ENCODE results near the gene EID3.

Gene EID3

DNA sequence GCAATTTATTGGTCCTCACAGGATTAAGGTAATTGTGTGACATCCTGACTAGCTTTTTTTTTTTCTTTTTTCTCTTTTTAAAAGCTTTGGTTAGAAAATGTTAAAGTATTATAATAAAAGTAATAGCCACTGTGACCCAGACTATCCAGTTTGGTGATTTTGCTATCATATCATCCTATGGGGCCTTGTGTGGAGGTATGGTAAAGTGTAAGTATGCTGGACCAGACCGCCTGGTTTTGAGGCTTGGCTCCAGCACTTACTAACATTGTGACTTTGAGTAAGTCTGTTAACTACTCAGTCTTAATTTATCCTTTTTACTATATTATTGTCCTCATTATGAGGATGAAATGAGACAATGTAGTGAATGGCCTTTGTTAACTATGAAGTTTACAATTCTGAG lies 15.5 kb downstream of the EID3 start:
- Histone ChIP-seq H3K79me2 (ENCODE audit: insufficient read depth, low read length) (no peaks in the 10 kb centered on the region), H3K4me3 (ENCODE audit: low read length, poor library complexity, severe bottlenecking) (no peak overlapping the region), H3K4me2 (ENCODE audit: low read depth, low read length, poor library complexity, severe bottlenecking) (no peak overlapping the region), H4K20me1 (ENCODE audit: insufficient read depth, low read length, poor library complexity, severe bottlenecking) (peaks cover 7% of the 10 kb centered on the region), H3K9me2 (replicated peaks; ENCODE audit: low read depth, low read length) (no peaks in the 10 kb centered on the region), H2AFZ (ENCODE audit: low read length) (no peak overlapping the region), H3K9ac (ENCODE audit: low read depth, low read length, poor library complexity, severe bottlenecking) (no peak overlapping the region), H3K27me3 (ENCODE audit: insufficient read depth, low read length, poor library complexity, severe bottlenecking) (no peaks in the 10 kb centered on the region), H3F3A (ENCODE audit: low read depth) (no peaks in the 10 kb centered on the region), H3K9me3 (ENCODE audit: insufficient read depth, low read depth, low read length) (no peaks in the 10 kb centered on the region), H3K4me1 (ENCODE audit: insufficient read depth, low read length, poor library complexity, severe bottlenecking) (no peaks in the 10 kb centered on the region), H3K36me3 (ENCODE audit: insufficient read depth, low read length) (peaks cover 87% of the 10 kb centered on the region)
- TF ChIP-seq EZH2phosphoT487 (IDR thresholded peaks at IDR 0.05; ENCODE audit: borderline replicate concordance) = no peak
- TF ChIP-seq, protein P1, sequence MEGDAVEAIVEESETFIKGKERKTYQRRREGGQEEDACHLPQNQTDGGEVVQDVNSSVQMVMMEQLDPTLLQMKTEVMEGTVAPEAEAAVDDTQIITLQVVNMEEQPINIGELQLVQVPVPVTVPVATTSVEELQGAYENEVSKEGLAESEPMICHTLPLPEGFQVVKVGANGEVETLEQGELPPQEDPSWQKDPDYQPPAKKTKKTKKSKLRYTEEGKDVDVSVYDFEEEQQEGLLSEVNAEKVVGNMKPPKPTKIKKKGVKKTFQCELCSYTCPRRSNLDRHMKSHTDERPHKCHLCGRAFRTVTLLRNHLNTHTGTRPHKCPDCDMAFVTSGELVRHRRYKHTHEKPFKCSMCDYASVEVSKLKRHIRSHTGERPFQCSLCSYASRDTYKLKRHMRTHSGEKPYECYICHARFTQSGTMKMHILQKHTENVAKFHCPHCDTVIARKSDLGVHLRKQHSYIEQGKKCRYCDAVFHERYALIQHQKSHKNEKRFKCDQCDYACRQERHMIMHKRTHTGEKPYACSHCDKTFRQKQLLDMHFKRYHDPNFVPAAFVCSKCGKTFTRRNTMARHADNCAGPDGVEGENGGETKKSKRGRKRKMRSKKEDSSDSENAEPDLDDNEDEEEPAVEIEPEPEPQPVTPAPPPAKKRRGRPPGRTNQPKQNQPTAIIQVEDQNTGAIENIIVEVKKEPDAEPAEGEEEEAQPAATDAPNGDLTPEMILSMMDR (conservative IDR thresholded peaks at IDR 0.05; ENCODE audit: low read length) = no peak

DNA sequence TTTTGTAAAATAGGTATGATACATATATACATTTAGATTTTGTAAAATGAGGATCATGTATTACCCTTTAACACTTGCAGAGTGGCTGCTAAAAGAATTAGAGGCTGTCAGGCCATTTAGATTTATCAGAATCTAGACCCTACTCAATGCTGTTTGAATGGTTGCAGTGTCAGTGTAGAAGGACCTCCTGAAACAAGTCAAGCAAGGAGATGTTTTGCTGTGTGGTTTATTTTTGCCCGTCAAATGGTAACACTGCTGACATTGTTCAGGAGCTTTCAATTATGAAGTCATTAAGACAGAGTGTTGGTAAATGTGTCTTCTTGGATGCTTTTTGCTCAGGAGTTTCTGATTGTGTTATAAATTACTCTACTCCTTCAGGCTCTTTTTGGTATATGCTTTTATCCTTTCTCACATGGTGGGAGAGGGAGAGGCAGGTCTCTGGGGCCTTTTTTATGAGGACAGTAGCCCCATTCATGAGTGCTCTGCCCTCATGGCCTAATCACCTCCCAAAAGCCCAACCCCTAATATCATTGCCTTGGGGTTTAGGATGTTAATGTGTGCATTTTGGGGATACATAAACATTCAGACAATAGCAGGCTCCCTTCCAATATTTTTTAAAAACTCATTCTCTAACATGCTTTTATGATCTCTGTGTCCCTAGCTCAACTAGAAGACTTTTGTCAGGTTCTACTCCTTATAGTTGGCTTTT lies 16.5 kb downstream of the EID3 start:
- H3K9ac ChIP-seq (ENCODE audit: low read depth, low read length, poor library complexity, severe bottlenecking) = no peak overlapping the region
- no peaks in the 10 kb centered on the region for H3K9me2 ChIP-seq (replicated peaks; ENCODE audit: low read depth, low read length)
- no peaks in the 10 kb centered on the region for H3K27me3 ChIP-seq (ENCODE audit: insufficient read depth, low read length, poor library complexity, severe bottlenecking)
- H3K9me3 ChIP-seq (ENCODE audit: insufficient read depth, low read depth, low read length) = no peaks in the 10 kb centered on the region
- no peak overlapping the region for H2AFZ ChIP-seq (ENCODE audit: low read length)
- peaks cover 7% of the 10 kb centered on the region for H4K20me1 ChIP-seq (ENCODE audit: insufficient read depth, low read length, poor library complexity, severe bottlenecking)
- H3K4me3 ChIP-seq (ENCODE audit: low read length, poor library complexity, severe bottlenecking) = no peak overlapping the region
- H3F3A ChIP-seq (ENCODE audit: low read depth) = no peaks in the 10 kb centered on the region
- no peak overlapping the region for H3K4me2 ChIP-seq (ENCODE audit: low read depth, low read length, poor library complexity, severe bottlenecking)
- H3K79me2 ChIP-seq (ENCODE audit: insufficient read depth, low read length) = no peaks in the 10 kb centered on the region
- peaks cover 85% of the 10 kb centered on the region for H3K36me3 ChIP-seq (ENCODE audit: insufficient read depth, low read length)
- no peaks in the 10 kb centered on the region for H3K4me1 ChIP-seq (ENCODE audit: insufficient read depth, low read length, poor library complexity, severe bottlenecking)
- TF ChIP-seq EZH2phosphoT487 (IDR thresholded peaks at IDR 0.05; ENCODE audit: borderline replicate concordance) = no peak
- TF ChIP-seq, protein P1 (conservative IDR thresholded peaks at IDR 0.05; ENCODE audit: low read length) = no peak

DNA sequence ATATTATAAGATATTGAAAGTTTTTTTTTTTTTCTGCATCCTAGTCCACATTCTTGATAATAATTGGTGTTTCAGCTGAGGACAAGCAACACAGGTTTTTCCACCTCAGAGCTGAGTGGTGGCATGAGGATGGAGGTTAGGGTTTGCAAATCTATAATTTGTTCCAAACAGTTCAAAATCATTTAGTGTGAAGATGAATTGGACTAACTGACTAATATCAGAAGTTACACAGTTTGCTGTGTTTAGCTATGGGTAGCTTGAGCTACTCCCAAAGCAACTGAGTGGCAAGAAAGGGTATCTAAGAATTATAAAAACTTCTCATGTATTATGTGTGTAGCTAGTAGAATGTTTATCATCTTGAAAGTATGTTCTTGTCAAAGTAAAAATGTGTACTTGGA lies 17.1 kb downstream of the EID3 start:
- H3K27me3 ChIP-seq (ENCODE audit: insufficient read depth, low read length, poor library complexity, severe bottlenecking) = no peaks in the 10 kb centered on the region
- no peaks in the 10 kb centered on the region for H3F3A ChIP-seq (ENCODE audit: low read depth)
- no peaks in the 10 kb centered on the region for H3K9me2 ChIP-seq (replicated peaks; ENCODE audit: low read depth, low read length)
- peaks cover 85% of the 10 kb centered on the region for H3K36me3 ChIP-seq (ENCODE audit: insufficient read depth, low read length)
- H3K4me2 ChIP-seq (ENCODE audit: low read depth, low read length, poor library complexity, severe bottlenecking) = no peak overlapping the region
- H3K4me3 ChIP-seq (ENCODE audit: low read length, poor library complexity, severe bottlenecking) = no peak overlapping the region
- H3K4me1 ChIP-seq (ENCODE audit: insufficient read depth, low read length, poor library complexity, severe bottlenecking) = no peaks in the 10 kb centered on the region
- peaks cover 3% of the 10 kb centered on the region for H4K20me1 ChIP-seq (ENCODE audit: insufficient read depth, low read length, poor library complexity, severe bottlenecking)
- H2AFZ ChIP-seq (ENCODE audit: low read length) = no peak overlapping the region
- H3K9ac ChIP-seq (ENCODE audit: low read depth, low read length, poor library complexity, severe bottlenecking) = no peak overlapping the region
- no peak for TF ChIP-seq EZH2phosphoT487 (IDR thresholded peaks at IDR 0.05; ENCODE audit: borderline replicate concordance)
- TF ChIP-seq, protein P1 (conservative IDR thresholded peaks at IDR 0.05; ENCODE audit: low read length) = no peak
- no peaks in the 10 kb centered on the region for H3K9me3 ChIP-seq (ENCODE audit: insufficient read depth, low read depth, low read length)
- no peaks in the 10 kb centered on the region for H3K79me2 ChIP-seq (ENCODE audit: insufficient read depth, low read length)

Measured in Loucy (cell line).